Right renal cortex interstitium (tissue), 3 donors: ENCODE data around the gene ZMIZ1. TPM values are rescaled to one million over a fixed set of nuclear protein-coding genes. Genes with fewer than 3 reads are reported as not detected.
A peak's percentile ranks its signal among the peaks of the same experiment; 100 is the strongest.

ENCODE experiments used
- DNase-seq, 3 donors: peaks; one replicate each; pipeline ENCODE4 v3.0.0-alpha.2; 2013; ENCODE audit warnings: low read depth in 3 of 3, low spot score in 2 of 3
- polyA plus RNA-seq, 3 donors: library from polyadenylated mRNA; unstranded; fragments of 120-200 nt; gene quantifications; one replicate each; pipeline ENCODE4 v1.2.1, GENCODE V29; 2013; ENCODE audit not compliant: insufficient read length in 3 of 3

The ZMIZ1 gene
- polyA plus RNA-seq, 3 donors = 59.3 to 61.1 (median 61.0) TPM

- DNase-seq = no peak
These were observed 125.1 kb downstream of the ZMIZ1 start for GRCh38 chr10:79193694-79194382.

GRCh38 chr10:79195091-79195923, 126.5 kb downstream of the ZMIZ1 start:
- DNase-seq = peak in 1 of 3 donors; percentile 66

- DNase-seq = no peak
These were observed 128.0 kb downstream of the ZMIZ1 start for GRCh38 chr10:79196470-79197461.

GRCh38 chr10:79197558-79197957, 128.8 kb downstream of the ZMIZ1 start:
- no peak for DNase-seq

GRCh38 chr10:79200346-79200745, 131.6 kb downstream of the ZMIZ1 start:
- no peak for DNase-seq

GRCh38 chr10:79201706-79202105, 132.9 kb downstream of the ZMIZ1 start:
- DNase-seq = no peak

GRCh38 chr10:79202188-79203013, 133.6 kb downstream of the ZMIZ1 start:
- DNase-seq = no peak

- no peak for DNase-seq
These were observed 134.4 kb downstream of the ZMIZ1 start for GRCh38 chr10:79203014-79203644.

- peak in 1 of 3 donors; percentile 74 for DNase-seq
These were observed 135.1 kb downstream of the ZMIZ1 start for GRCh38 chr10:79203833-79204232.

- DNase-seq = no peak
These were observed 137.7 kb downstream of the ZMIZ1 start for GRCh38 chr10:79206300-79207095.

- no peak for DNase-seq
These were observed 138.3 kb downstream of the ZMIZ1 start for GRCh38 chr10:79207096-79207357.

GRCh38 chr10:79207726-79208125, 139.0 kb downstream of the ZMIZ1 start:
- no peak for DNase-seq

- DNase-seq = no peak
These were observed 139.7 kb downstream of the ZMIZ1 start for GRCh38 chr10:79208251-79208983.

GRCh38 chr10:79209340-79209739, 140.6 kb downstream of the ZMIZ1 start:
- no peak for DNase-seq

GRCh38 chr10:79209831-79210230, 141.1 kb downstream of the ZMIZ1 start:
- DNase-seq = no peak

GRCh38 chr10:79210672-79211071, 141.9 kb downstream of the ZMIZ1 start:
- DNase-seq = no peak

GRCh38 chr10:79211616-79212015, 142.8 kb downstream of the ZMIZ1 start:
- DNase-seq = no peak

GRCh38 chr10:79215531-79215930, 146.8 kb downstream of the ZMIZ1 start:
- DNase-seq = no peak
